Measurements from ENCODE around the gene PRDM8. TPM values are rescaled to one million over a fixed set of nuclear protein-coding genes. Genes with fewer than 3 reads are reported as not detected.

PRDM8 gene
- total RNA-seq, 1 experiment from 2014 or later: not detected

GRCh38 chr4:80179637-80180161 lies 17.6 kb upstream of the PRDM8 start:
- DNase-seq (ENCODE audit: low spot score) (no peak), ATAC-seq (no peak)
- Mint-ChIP-seq H3K4me3 (no peak overlapping the region), H3K4me1 (peaks cover 10% of the 10 kb centered on the region), H3K9me3 (peaks cover 8% of the 10 kb centered on the region), H3K36me3 (peaks cover 6% of the 10 kb centered on the region), H3K27ac (no peak overlapping the region), H3K27me3 (ENCODE audit: low read depth) (peaks cover 61% of the 10 kb centered on the region)
- TF ChIP-seq ZMAT4 (CRISPR knock-in tag; IDR thresholded peaks at IDR 0.05) (no peak), ZNF416 (CRISPR knock-in tag; IDR thresholded peaks at IDR 0.05) (no peak), ZNF281 (CRISPR knock-in tag; IDR thresholded peaks at IDR 0.05) (no peak), ZNF512 (CRISPR knock-in tag; IDR thresholded peaks at IDR 0.05; ENCODE audit: borderline replicate concordance) (no peak)
- CTCF ChIA-PET: interaction anchor here (0.7 to 1.4 kb wide), 2 partner anchors 27 to 33 kb away, joined by 3 read pairs; no protein-coding TSS in a partner anchor
- POLR2A ChIA-PET: no interaction called here

- ChIA-PET CTCF (no interaction called here), POLR2A (no interaction called here)
- peaks cover 19% of the 10 kb centered on the region for H3K4me1 Mint-ChIP-seq
- TF ChIP-seq ZSCAN18 (CRISPR knock-in tag; IDR thresholded peaks at IDR 0.05) (no peak), ZNF219 (CRISPR knock-in tag; IDR thresholded peaks at IDR 0.05; ENCODE audit: borderline replicate concordance) (no peak), ZMAT4 (CRISPR knock-in tag; IDR thresholded peaks at IDR 0.05) (no peak)
- no peak for ATAC-seq
- H3K4me3 Mint-ChIP-seq: no peak overlapping the region
- H3K27me3 Mint-ChIP-seq (ENCODE audit: low read depth): peaks cover 69% of the 10 kb centered on the region
- no peak for DNase-seq (ENCODE audit: low spot score)
- H3K36me3 Mint-ChIP-seq: peaks cover 6% of the 10 kb centered on the region
- peaks cover 8% of the 10 kb centered on the region for H3K9me3 Mint-ChIP-seq
- H3K27ac Mint-ChIP-seq: no peak overlapping the region
Observed at GRCh38 chr4:80180743-80181142, 16.6 kb upstream of the PRDM8 start.

GRCh38 chr4:80182237-80182866 lies 15.0 kb upstream of the PRDM8 start:
- H3K36me3 Mint-ChIP-seq: peaks cover 6% of the 10 kb centered on the region
- TF ChIP-seq CBFB (CRISPR knock-in tag; IDR thresholded peaks at IDR 0.05; ENCODE audit: low read depth): no peak
- ChIA-PET CTCF (interaction anchor here (0.6 to 3.6 kb wide), 12 partner anchors 9 to 1230 kb away, joined by 3 to 13 read pairs (median 5); partner anchors contain the start of genes ANTXR2, FGF5 and PRDM8), POLR2A (interaction anchor here (0.6 kb wide), 1 partner anchor 140 kb away, joined by 3 read pairs; no protein-coding TSS in a partner anchor)
- no peak overlapping the region for H3K27ac Mint-ChIP-seq
- ATAC-seq: no peak
- peaks cover 84% of the 10 kb centered on the region for H3K27me3 Mint-ChIP-seq (ENCODE audit: low read depth)
- peaks cover 8% of the 10 kb centered on the region for H3K9me3 Mint-ChIP-seq
- peak overlapping the region; percentile 83 for H3K4me3 Mint-ChIP-seq
- DNase-seq (ENCODE audit: low spot score): no peak
- H3K4me1 Mint-ChIP-seq: peaks cover 26% of the 10 kb centered on the region

- Mint-ChIP-seq H3K27ac (no peak overlapping the region), H3K36me3 (peaks cover 8% of the 10 kb centered on the region), H3K27me3 (ENCODE audit: low read depth) (peaks cover 95% of the 10 kb centered on the region), H3K4me1 (peaks cover 26% of the 10 kb centered on the region), H3K9me3 (peaks cover 8% of the 10 kb centered on the region), H3K4me3 (peak overlapping the region; percentile 83)
- no peak; the same call in 1 of the 2 replicates for ATAC-seq
- POLR2A ChIA-PET: no interaction called here
- CTCF ChIA-PET: interaction anchor here (0.6 to 3.6 kb wide), 19 partner anchors 10 to 1142 kb away, joined by 3 to 13 read pairs (median 4); partner anchors contain the start of genes ANTXR2, FGF5 and PRDM8
- DNase-seq (ENCODE audit: low spot score): no peak
- TF ChIP-seq ZNF281 (CRISPR knock-in tag; IDR thresholded peaks at IDR 0.05) (no peak), PREB (CRISPR knock-in tag; IDR thresholded peaks at IDR 0.05; ENCODE audit: borderline replicate concordance) (no peak)
Observed at GRCh38 chr4:80183250-80184052, 13.9 kb upstream of the PRDM8 start.
